Measurements from ENCODE around the gene ZNF598.
"Not testable (repeated sequence)": the region's sequence is repeated elsewhere in the genome, so short reads cannot be mapped to it uniquely, and the experiment has no call there.

The ZNF598 gene

GRCh38 chr16:1977875-1978268 is 31.7 kb downstream of the ZNF598 start:
- no peak for DNase-seq (ENCODE audit: low read depth in 3 of 3, low spot score in 1 of 3)

GRCh38 chr16:1976951-1977874 is 32.4 kb downstream of the ZNF598 start:
- no peak for DNase-seq (ENCODE audit: low read depth in 3 of 3, low spot score in 1 of 3)

GRCh38 chr16:1976216-1976520 is 33.5 kb downstream of the ZNF598 start:
- no peak for DNase-seq (ENCODE audit: low read depth in 3 of 3, low spot score in 1 of 3)

GRCh38 chr16:1975432-1976215 is 34.0 kb downstream of the ZNF598 start:
- no peak for DNase-seq (ENCODE audit: low read depth in 3 of 3, low spot score in 1 of 3)

GRCh38 chr16:1974157-1975070 is 35.2 kb downstream of the ZNF598 start:
- no peak for DNase-seq (ENCODE audit: low read depth in 3 of 3, low spot score in 1 of 3)

- DNase-seq (ENCODE audit: low read depth in 3 of 3, low spot score in 1 of 3): no peak
Measured at GRCh38 chr16:1973461-1974156, 36.0 kb downstream of the ZNF598 start.

- DNase-seq (ENCODE audit: low read depth in 3 of 3, low spot score in 1 of 3): no peak
Measured at GRCh38 chr16:1972490-1972877, 37.1 kb downstream of the ZNF598 start.

GRCh38 chr16:1971796-1972489 is 37.7 kb downstream of the ZNF598 start, which contains the start of gene TBL3:
Gene TBL3, plus strand, starts transcription at chr16:1972053. Its CDS starts 112 bp downstream, at chr16:1972165.
- peak; percentile 89 to 95 (median 94) for DNase-seq (ENCODE audit: low read depth in 3 of 3, low spot score in 1 of 3)

- no peak for DNase-seq (ENCODE audit: low read depth in 3 of 3, low spot score in 1 of 3)
Measured at GRCh38 chr16:1968146-1968953, 41.3 kb downstream of the ZNF598 start.

- no peak for DNase-seq (ENCODE audit: low read depth in 3 of 3, low spot score in 1 of 3)
Measured at GRCh38 chr16:1966460-1966859, 43.2 kb downstream of the ZNF598 start, which contains the start of gene RNF151. Gene RNF151, plus strand, starts transcription at chr16:1966856. Its CDS starts 26 bp downstream, at chr16:1966882.

- no peak for DNase-seq (ENCODE audit: low read depth in 3 of 3, low spot score in 1 of 3)
Measured at GRCh38 chr16:1965396-1966001, 44.1 kb downstream of the ZNF598 start.

- DNase-seq (ENCODE audit: low read depth in 3 of 3, low spot score in 1 of 3): peak; percentile 95 to 99 (median 97)
Measured at GRCh38 chr16:1964506-1965395, 44.9 kb downstream of the ZNF598 start, which contains the start of gene RPS2. Gene RPS2, minus strand, starts transcription at chr16:1964826. Its CDS starts 201 bp downstream, at chr16:1964625.

- peak in 1 of 3 donors; percentile 42 for DNase-seq (ENCODE audit: low read depth in 3 of 3, low spot score in 1 of 3)
Measured at GRCh38 chr16:1963806-1964505, 45.7 kb downstream of the ZNF598 start.

- DNase-seq (ENCODE audit: low read depth in 3 of 3, low spot score in 1 of 3): not testable (repeated sequence)
Measured at GRCh38 chr16:1962161-1963153, 47.2 kb downstream of the ZNF598 start.

- no peak for DNase-seq (ENCODE audit: low read depth in 3 of 3, low spot score in 1 of 3)
Measured at GRCh38 chr16:1961651-1962067, 48.0 kb downstream of the ZNF598 start.
